ENCODE measurements around the gene JAK2.

The JAK2 gene

GRCh38 chr9:5140151-5140550, 155.1 kb downstream of the JAK2 start:
- no peak for DNase-seq (ENCODE audit: low read depth in 2 of 2)

GRCh38 chr9:5144217-5144616, 159.1 kb downstream of the JAK2 start:
- DNase-seq (ENCODE audit: low read depth in 2 of 2) = no peak

DNA sequence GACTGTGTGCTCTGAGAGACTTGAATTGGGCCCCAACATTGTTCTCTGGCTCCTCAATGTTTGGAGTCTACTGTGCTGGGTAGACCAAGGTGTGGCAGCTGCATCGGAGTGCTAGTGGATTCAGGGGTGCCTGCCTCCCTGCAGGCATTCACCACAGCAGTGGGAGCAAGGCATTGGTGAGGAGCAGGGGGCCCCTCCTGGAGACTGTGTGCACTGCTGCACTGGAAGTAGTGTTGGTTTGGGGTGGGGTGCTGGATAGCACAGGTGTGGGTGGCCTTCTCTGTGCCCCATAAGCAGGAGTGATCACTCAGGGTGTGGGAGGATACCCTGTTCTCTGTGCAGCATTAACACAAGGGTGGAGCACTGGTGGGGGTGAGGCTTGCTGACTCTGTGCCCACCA, 161.2 kb downstream of the JAK2 start:
- DNase-seq (ENCODE audit: low read depth in 2 of 2) = no peak
